Psoas muscle (tissue), 8 donors: ENCODE measurements around the gene BTBD16. TPM values are rescaled to one million over a fixed set of nuclear protein-coding genes. Genes with fewer than 3 reads are reported as not detected.

Experiments
- ATAC-seq, 4 donors: fragments of 200-7000 bp; cut with Tn5 transposase; one replicate each; pipeline ENCODE4 v1.9.1; 2020; ENCODE audit warnings: moderate library complexity in 3 of 4, mild to moderate bottlenecking in 2 of 4
- DNase-seq, 2 donors: peaks; one replicate each; pipeline ENCODE4 v3.0.0-alpha.2; 2020
- H3K27ac ChIP-seq: fragments of 200-600 bp; one replicate; pipeline ENCODE4 v1.8.0; 2022
- H3K27me3 ChIP-seq, 3 donors: fragments of 200-600 bp in 1 of 3; one replicate each; pipeline versions ENCODE4 v1.6.1 to v1.8.0; 2013 to 2022; ENCODE audit warnings: low read length in 2 of 3, mild to moderate bottlenecking in 2 of 3, moderate library complexity in 1 of 3; ENCODE audit not compliant: insufficient read depth in 3 of 3
- H3K36me3 ChIP-seq, 2 donors: fragments of 200-600 bp in 1 of 2; one replicate each; pipeline versions ENCODE4 v1.6.1 to v1.8.0; 2013 to 2022; ENCODE audit warnings: low read depth in 1 of 2, mild to moderate bottlenecking in 1 of 2, moderate library complexity in 1 of 2; ENCODE audit not compliant: insufficient read depth in 1 of 2
- H3K4me1 ChIP-seq: fragments of 200-600 bp; one replicate; pipeline ENCODE4 v1.8.0; 2022
- H3K4me3 ChIP-seq: fragments of 200-600 bp; one replicate; pipeline ENCODE4 v1.8.0; 2022; ENCODE audit warnings: mild to moderate bottlenecking
- H3K9me3 ChIP-seq: fragments of 200-600 bp; one replicate; pipeline ENCODE4 v1.8.0; 2022
- WGBS, 3 donors: extraction: QIAGEN DNeasy Blood & Tissue Kit; methylation state at CpG; one replicate each; pipeline versions ENCODE4 v1.1.6 to v1.1.7; 2013; 5-methylcytosine and 5-hydroxymethylcytosine counted together
- intact Hi-C, 2 donors: fragments of 100-400 bp; cut with DNase I; formaldehyde crosslinking; loops; one replicate each; pipeline versions ENCODE4 v1.11.0 to v1.14.2; 2022
- polyA plus RNA-seq, 3 donors: library from polyadenylated mRNA; stranded (reverse); fragments of 200-250 nt; gene quantifications; one replicate each; pipeline ENCODE4 v1.2.3, GENCODE V29; 2013
- total RNA-seq, 4 donors: library from RNA; stranded (reverse); fragmentation: NEBNext Ultra II Directional in 2 of 4; extraction: Animal tissue kit (Norgen Biotek cat#: 25700) in 2 of 4; gene quantifications; one replicate each; pipeline versions ENCODE4 v1.2.1 to v1.2.4, GENCODE V29; 2021 to 2023
- TF ChIP-seq, protein P1 (sequence below): fragments of 200-600 bp; IDR thresholded peaks from one replicate; pipeline ENCODE4 v1.8.0; 2022; ENCODE audit warnings: antibody characterized with exemption
- donor health status: healthy with polysubstance abuse.
- donor health status: DM: no; HTN: no; CAD: no; lungs with moderate emphysema.
- donor health status: Bipolar disorder and iron deficiency.
- donor health status: healthy.
- donor health status: DM: yes; HTN: yes; CAD: no.
- donor health status: DM: no; HTN: no; CAD: no.
- donor health status: DM: no; HTN: no; CAD: no.
- donor health status: DM: yes; HTN: yes; CAD: no.

BTBD16 gene
- total and polyA plus RNA-seq, 7 donors, result 0.14 to 0.58 (median 0.32) TPM; not detected in 4

DNA sequence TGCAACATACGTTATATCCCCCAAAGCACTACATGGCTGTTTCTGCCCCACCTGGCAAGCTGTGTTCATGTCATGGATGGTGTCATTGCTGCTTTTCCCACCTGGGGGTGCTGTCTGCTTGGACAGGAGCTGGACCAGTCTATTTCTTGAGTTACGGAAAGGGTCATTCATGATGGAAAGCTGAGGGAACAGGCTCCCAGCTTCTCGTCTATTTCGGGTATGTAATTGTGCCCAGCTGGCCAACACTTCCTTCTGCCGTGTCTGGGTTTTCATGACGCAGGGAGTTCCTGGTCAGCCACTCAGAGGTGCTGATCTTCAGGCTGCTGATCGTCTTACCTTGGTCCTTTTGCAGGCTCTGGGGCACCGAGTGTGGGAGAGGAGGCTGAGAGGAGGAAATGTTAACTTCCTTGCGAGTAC is 8.6 kb downstream of the BTBD16 start:
- H3K27ac ChIP-seq, result peak overlapping the region; percentile 62
- DNase-seq, result peak in 1 of 2 donors; percentile 70

GRCh38 chr10:122280156-122280555 is 9.1 kb downstream of the BTBD16 start:
- Histone ChIP-seq H3K4me3 (no peak overlapping the region), H3K36me3 (peaks cover 0 to 5% of the 10 kb centered on the region in 2 donors), H3K27me3 (no peaks in the 10 kb centered on the region), H3K4me1 (peaks cover 20% of the 10 kb centered on the region), H3K27ac (peak overlapping the region; percentile 62), H3K9me3 (no peaks in the 10 kb centered on the region)
- TF ChIP-seq, protein P1, sequence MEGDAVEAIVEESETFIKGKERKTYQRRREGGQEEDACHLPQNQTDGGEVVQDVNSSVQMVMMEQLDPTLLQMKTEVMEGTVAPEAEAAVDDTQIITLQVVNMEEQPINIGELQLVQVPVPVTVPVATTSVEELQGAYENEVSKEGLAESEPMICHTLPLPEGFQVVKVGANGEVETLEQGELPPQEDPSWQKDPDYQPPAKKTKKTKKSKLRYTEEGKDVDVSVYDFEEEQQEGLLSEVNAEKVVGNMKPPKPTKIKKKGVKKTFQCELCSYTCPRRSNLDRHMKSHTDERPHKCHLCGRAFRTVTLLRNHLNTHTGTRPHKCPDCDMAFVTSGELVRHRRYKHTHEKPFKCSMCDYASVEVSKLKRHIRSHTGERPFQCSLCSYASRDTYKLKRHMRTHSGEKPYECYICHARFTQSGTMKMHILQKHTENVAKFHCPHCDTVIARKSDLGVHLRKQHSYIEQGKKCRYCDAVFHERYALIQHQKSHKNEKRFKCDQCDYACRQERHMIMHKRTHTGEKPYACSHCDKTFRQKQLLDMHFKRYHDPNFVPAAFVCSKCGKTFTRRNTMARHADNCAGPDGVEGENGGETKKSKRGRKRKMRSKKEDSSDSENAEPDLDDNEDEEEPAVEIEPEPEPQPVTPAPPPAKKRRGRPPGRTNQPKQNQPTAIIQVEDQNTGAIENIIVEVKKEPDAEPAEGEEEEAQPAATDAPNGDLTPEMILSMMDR, result no peak
- 72 to 74% (median 73%) methylated on average over 7 of the region's 7 CpGs for WGBS, 3 donors
- DNase-seq (no peak), ATAC-seq (no peak)
- intact Hi-C loops, result no loop called here

More for the DNA sequence above, 8.6 kb downstream of the BTBD16 start:
- intact Hi-C loops, result loop anchor here in 1 of 2 donors (1.0 kb wide), 2 partner anchors 156 to 286 kb away; no protein-coding TSS in a partner anchor
- 14 to 22% (median 21%) methylated on average over 9 of the region's 9 CpGs for WGBS, 3 donors
- Histone ChIP-seq H3K27me3 (no peaks in the 10 kb centered on the region), H3K4me3 (no peak overlapping the region), H3K9me3 (no peaks in the 10 kb centered on the region), H3K4me1 (peaks cover 20% of the 10 kb centered on the region), H3K36me3 (peaks cover 0 to 9% of the 10 kb centered on the region in 2 donors)
- TF ChIP-seq, protein P1, result peak; percentile 77
- ATAC-seq, result peak; percentile 69 to 87 (median 80)

- 89 to 95% (median 90%) methylated on average over 7 of the region's 7 CpGs for WGBS, 3 donors
- Histone ChIP-seq H3K27ac (peak overlapping the region; percentile 80), H3K27me3 (no peaks in the 10 kb centered on the region), H3K4me3 (no peak overlapping the region), H3K4me1 (peaks cover 25% of the 10 kb centered on the region), H3K36me3 (no peaks in the 10 kb centered on the region), H3K9me3 (no peaks in the 10 kb centered on the region)
- TF ChIP-seq, protein P1, result no peak
- no peak for ATAC-seq
- intact Hi-C loops, result no loop called here
- DNase-seq, result no peak
These were observed 10.0 kb downstream of the BTBD16 start for GRCh38 chr10:122281018-122281626.

DNA sequence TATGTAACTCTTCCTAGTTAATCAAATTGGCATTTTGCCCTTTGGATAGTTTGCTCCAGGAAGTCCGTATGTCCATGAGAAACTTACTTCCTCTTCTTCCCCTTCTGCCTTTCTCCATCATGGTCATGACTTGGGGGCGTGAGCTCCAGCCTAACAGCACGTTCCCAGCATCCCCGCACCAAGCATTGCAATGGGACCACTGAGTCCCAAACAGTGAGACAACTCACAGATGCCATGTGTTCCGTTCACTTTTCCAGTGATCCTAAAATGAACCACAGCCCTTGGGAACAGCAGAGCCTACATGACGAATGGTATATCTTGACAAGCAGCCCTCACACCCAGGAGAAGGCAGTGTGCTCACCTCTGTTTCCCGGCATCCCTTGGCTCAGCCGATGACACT is 10.7 kb downstream of the BTBD16 start:
- intact Hi-C loops, result no loop called here
- Histone ChIP-seq H3K27ac (peak overlapping the region; percentile 80), H3K4me1 (peaks cover 30% of the 10 kb centered on the region), H3K9me3 (no peaks in the 10 kb centered on the region), H3K36me3 (no peaks in the 10 kb centered on the region), H3K27me3 (no peaks in the 10 kb centered on the region), H3K4me3 (no peak overlapping the region)
- 77 to 86% (median 79%) methylated on average over 8 of the region's 8 CpGs for WGBS, 3 donors
- TF ChIP-seq, protein P1, result no peak
- DNase-seq, result no peak
- no peak for ATAC-seq

DNA sequence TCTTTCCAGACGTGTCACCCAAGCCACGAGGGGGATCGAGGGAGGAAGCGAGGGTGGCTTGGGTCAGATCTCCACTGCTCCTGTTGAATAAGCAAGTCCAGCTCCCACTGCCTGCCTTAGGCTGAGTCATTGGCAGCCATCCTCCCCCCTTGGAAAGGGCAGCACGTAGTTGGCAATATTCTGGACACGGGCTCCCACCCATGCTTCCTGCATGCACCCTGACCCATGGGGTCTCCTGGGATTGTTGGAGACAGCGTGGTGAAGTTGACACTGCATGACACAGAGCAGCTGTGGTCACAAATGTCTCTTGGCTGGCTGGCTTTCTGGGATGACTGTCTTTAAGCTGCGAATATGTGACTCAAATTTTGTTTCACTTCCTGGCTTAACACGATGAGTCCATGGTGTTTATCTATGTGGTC is 11.2 kb downstream of the BTBD16 start:
- TF ChIP-seq, protein P1, result no peak
- Histone ChIP-seq H3K27ac (peak overlapping the region; percentile 80), H3K9me3 (no peaks in the 10 kb centered on the region), H3K27me3 (no peaks in the 10 kb centered on the region), H3K4me3 (no peak overlapping the region), H3K4me1 (peaks cover 32% of the 10 kb centered on the region), H3K36me3 (no peaks in the 10 kb centered on the region)
- WGBS, 3 donors, result 36 to 48% (median 42%) methylated on average over 9 of the region's 9 CpGs
- ATAC-seq, result peak in 3 of 4 donors; percentile 4 to 23 (median 9)
- DNase-seq, result no peak
- intact Hi-C loops, result no loop called here
